CD8-positive, alpha-beta memory T cell (primary cell): ENCODE measurements around the gene CA10. TPM values are rescaled to one million over a fixed set of nuclear protein-coding genes. Genes with fewer than 3 reads are reported as not detected.

Experiments
- CTCF ChIA-PET: fragments of 350-600 bp; sonication (Branson Sonifier 250); formaldehyde crosslinking; loops from one replicate; lab custom pipeline; 2021; ENCODE audit warnings: antibody characterized with exemption; lab: Charles Lee
- POLR2A ChIA-PET: fragments of 350-600 bp; sonication (Branson Sonifier 250); formaldehyde crosslinking; loops from one replicate; lab custom pipeline; 2021; ENCODE audit warnings: antibody characterized with exemption; lab: Charles Lee
- DNase-seq, 5 donors: peaks; one replicate each; pipeline versions ENCODE4 v3.0.0 to v3.0.0-alpha.2; 2020 to 2022; ENCODE audit warnings: mixed read lengths in 1 of 5
- H3K27ac ChIP-seq: one replicate; pipeline ENCODE4 v1.7.0; 2013; ENCODE audit warnings: low read depth, mild to moderate bottlenecking, low read length, moderate library complexity
- H3K27me3 ChIP-seq: 2 replicates; pipeline ENCODE4 v1.7.0; 2013; ENCODE audit warnings: low read length, mild to moderate bottlenecking; ENCODE audit not compliant: insufficient read depth, poor library complexity, severe bottlenecking
- H3K36me3 ChIP-seq: 2 replicates; pipeline ENCODE4 v1.7.0; 2013; ENCODE audit warnings: mild to moderate bottlenecking, low read length, moderate library complexity; ENCODE audit not compliant: insufficient read depth
- H3K4me1 ChIP-seq: 2 replicates; pipeline ENCODE4 v1.7.0; 2013; ENCODE audit warnings: mild to moderate bottlenecking, low read length, moderate library complexity; ENCODE audit not compliant: insufficient read depth
- H3K4me3 ChIP-seq: 2 replicates; pipeline ENCODE4 v1.7.0; 2013; ENCODE audit warnings: mild to moderate bottlenecking, low read length
- H3K9me3 ChIP-seq: 2 replicates; pipeline ENCODE4 v1.7.0; 2013; ENCODE audit warnings: mild to moderate bottlenecking, low read length
- H3K27ac Mint-ChIP-seq, 8 donors: one replicate each; pipeline ENCODE4 v1.8.0; 2020 to 2021; ENCODE audit warnings: mixed read lengths in 8 of 8, mild to moderate bottlenecking in 6 of 8, inconsistent platforms in 3 of 8, moderate library complexity in 3 of 8
- H3K27me3 Mint-ChIP-seq, 2 donors: one replicate each; pipeline ENCODE4 v1.8.0; 2020 to 2021; ENCODE audit warnings: mixed read lengths in 2 of 2, mild to moderate bottlenecking in 1 of 2, moderate library complexity in 1 of 2
- H3K36me3 Mint-ChIP-seq, 3 donors: one replicate each; pipeline ENCODE4 v1.8.0; 2020 to 2021; ENCODE audit warnings: mixed read lengths in 3 of 3, inconsistent platforms in 1 of 3, mild to moderate bottlenecking in 1 of 3
- H3K4me1 Mint-ChIP-seq, 3 donors: one replicate each; pipeline ENCODE4 v1.8.0; 2020 to 2021; ENCODE audit warnings: mixed read lengths in 3 of 3, inconsistent platforms in 1 of 3, mild to moderate bottlenecking in 1 of 3
- H3K4me3 Mint-ChIP-seq, 7 donors: one replicate each; pipeline ENCODE4 v1.8.0; 2020 to 2021; ENCODE audit warnings: mixed read lengths in 7 of 7, mild to moderate bottlenecking in 6 of 7, moderate library complexity in 4 of 7, inconsistent platforms in 2 of 7
- H3K9me3 Mint-ChIP-seq, 5 donors: one replicate each; pipeline ENCODE4 v1.8.0; 2020 to 2022; ENCODE audit warnings: mixed read lengths in 5 of 5, mild to moderate bottlenecking in 3 of 5, moderate library complexity in 2 of 5, inconsistent platforms in 1 of 5
- polyA plus RNA-seq: library from polyadenylated mRNA; unstranded; fragments of 300-500 nt; fragmentation: Illumina TruSeq; gene quantifications from one replicate; pipeline ENCODE4 v1.2.3, GENCODE V29; 2021
- total RNA-seq, 2 experiments: library from RNA; stranded (reverse); gene quantifications; one replicate each; pipeline ENCODE4 v1.2.3, GENCODE V29; 2021

CA10 gene
- total and polyA plus RNA-seq, 3 experiments from 2014 or later: 0.18 TPM; not detected in 2

DNA sequence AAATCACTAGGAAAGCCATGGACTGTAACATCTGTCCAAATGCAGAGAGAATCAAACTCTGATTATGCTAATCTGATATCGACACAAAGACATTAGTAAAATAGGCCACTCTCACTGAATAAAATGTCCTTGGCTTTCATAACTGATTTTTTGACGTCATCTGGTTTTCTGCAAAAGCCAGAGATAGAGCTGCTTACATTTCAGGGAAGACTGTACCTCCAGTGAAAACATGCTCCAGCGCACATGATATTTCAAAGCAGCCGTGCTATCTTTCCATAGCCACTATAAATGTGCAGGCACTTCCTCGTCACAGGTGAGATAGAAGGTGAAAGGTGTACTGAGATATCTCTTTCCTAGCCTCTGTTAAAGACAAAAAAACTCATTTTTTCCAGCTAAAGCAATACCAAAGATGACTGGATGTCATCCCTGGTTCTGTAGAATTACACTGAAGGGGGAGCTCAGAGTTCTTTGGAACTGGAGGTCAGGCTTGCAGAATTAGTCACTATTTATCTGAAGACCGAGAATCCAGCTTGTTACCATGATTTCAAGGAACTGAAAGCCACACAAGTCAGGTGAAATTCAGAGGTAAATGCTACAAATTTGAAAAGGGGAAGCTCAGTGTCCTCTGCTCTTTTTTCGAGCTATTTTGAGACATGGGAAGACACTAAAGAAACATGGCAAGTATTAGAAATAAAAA is 249.5 kb downstream of the CA10 start:
- no peak overlapping the region for H3K27ac Mint-ChIP-seq
- H3K4me3 ChIP-seq: no peak overlapping the region
- H3K4me1 Mint-ChIP-seq: no peaks in the 10 kb centered on the region
- H3K27me3 Mint-ChIP-seq: no peaks in the 10 kb centered on the region
- ChIA-PET CTCF (no interaction called here), POLR2A (no interaction called here)
- H3K4me1 ChIP-seq: no peaks in the 10 kb centered on the region
- no peaks in the 10 kb centered on the region for H3K36me3 ChIP-seq
- no peaks in the 10 kb centered on the region for H3K36me3 Mint-ChIP-seq
- no peaks in the 10 kb centered on the region for H3K9me3 Mint-ChIP-seq
- H3K27me3 ChIP-seq: no peaks in the 10 kb centered on the region
- no peak overlapping the region for H3K4me3 Mint-ChIP-seq
- no peak overlapping the region for H3K27ac ChIP-seq
- DNase-seq: no peak
- no peaks in the 10 kb centered on the region for H3K9me3 ChIP-seq

DNA sequence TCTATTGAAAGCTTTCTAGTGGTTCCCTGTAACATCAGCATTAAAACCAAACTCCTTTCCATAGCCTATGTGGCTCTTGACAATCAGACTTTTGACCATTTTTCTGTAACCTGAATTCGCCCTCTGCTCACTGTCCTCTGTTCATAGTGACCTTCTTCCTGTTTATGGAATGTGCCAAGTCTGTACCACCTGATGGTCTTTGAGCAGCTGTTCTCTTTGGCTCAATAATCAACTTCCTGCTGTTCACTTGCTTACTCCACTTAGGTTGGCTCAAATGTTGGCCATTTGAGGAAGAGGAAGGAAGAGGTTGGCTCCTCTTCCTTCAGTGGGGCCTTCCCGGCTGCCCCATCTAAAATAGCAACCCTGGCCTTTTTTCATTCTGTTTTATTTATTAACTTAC is 251.5 kb downstream of the CA10 start:
- H3K27me3 Mint-ChIP-seq: no peaks in the 10 kb centered on the region
- POLR2A ChIA-PET: no interaction called here
- Histone ChIP-seq H3K27me3 (no peaks in the 10 kb centered on the region), H3K27ac (no peak overlapping the region), H3K9me3 (no peaks in the 10 kb centered on the region), H3K4me1 (no peaks in the 10 kb centered on the region), H3K36me3 (no peaks in the 10 kb centered on the region), H3K4me3 (no peak overlapping the region)
- no peak for DNase-seq
- H3K27ac Mint-ChIP-seq: no peak overlapping the region
- no peak overlapping the region for H3K4me3 Mint-ChIP-seq
- H3K36me3 Mint-ChIP-seq: no peaks in the 10 kb centered on the region
- H3K4me1 Mint-ChIP-seq: no peaks in the 10 kb centered on the region
- H3K9me3 Mint-ChIP-seq: no peaks in the 10 kb centered on the region
- CTCF ChIA-PET: no interaction called here

- Histone ChIP-seq H3K27ac (no peak overlapping the region), H3K27me3 (no peaks in the 10 kb centered on the region), H3K9me3 (no peaks in the 10 kb centered on the region), H3K4me1 (no peaks in the 10 kb centered on the region), H3K4me3 (no peak overlapping the region), H3K36me3 (no peaks in the 10 kb centered on the region)
- no peaks in the 10 kb centered on the region for H3K9me3 Mint-ChIP-seq
- ChIA-PET CTCF (no interaction called here), POLR2A (no interaction called here)
- no peaks in the 10 kb centered on the region for H3K4me1 Mint-ChIP-seq
- H3K27me3 Mint-ChIP-seq: peaks cover 0 to 2% of the 10 kb centered on the region in 2 donors
- no peak overlapping the region for H3K27ac Mint-ChIP-seq
- H3K4me3 Mint-ChIP-seq: no peak overlapping the region
- no peak for DNase-seq
- H3K36me3 Mint-ChIP-seq: no peaks in the 10 kb centered on the region
These were observed 254.1 kb downstream of the CA10 start for GRCh38 chr17:51904379-51904778.

DNA sequence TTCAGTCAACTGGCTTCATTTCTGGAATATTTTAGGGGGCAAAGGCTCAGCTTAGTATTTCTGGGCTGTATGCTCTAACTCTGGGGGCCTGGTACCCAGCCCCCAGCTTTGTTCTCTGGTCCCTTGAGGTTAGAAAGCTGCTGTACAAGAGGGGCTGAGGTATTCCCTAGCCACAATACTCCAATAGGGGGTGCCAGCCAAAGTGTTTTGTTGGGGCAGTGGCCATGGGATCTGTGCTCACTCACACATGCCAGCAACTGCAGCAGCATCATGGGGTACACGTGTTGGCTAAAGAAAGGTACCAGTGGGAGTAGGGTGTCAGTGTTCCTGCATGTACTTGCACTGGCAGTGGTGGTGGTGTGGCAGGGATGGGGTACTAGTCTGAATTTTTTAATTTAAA is 257.3 kb downstream of the CA10 start:
- Mint-ChIP-seq H3K4me1 (no peaks in the 10 kb centered on the region), H3K9me3 (peaks cover 0 to 4% (median 0%) of the 10 kb centered on the region in 5 donors), H3K4me3 (no peak overlapping the region), H3K27ac (no peak overlapping the region), H3K27me3 (peaks cover 0 to 2% of the 10 kb centered on the region in 2 donors), H3K36me3 (no peaks in the 10 kb centered on the region)
- ChIA-PET POLR2A (no interaction called here), CTCF (no interaction called here)
- H3K27ac ChIP-seq: no peak overlapping the region
- H3K27me3 ChIP-seq: no peaks in the 10 kb centered on the region
- H3K9me3 ChIP-seq: no peaks in the 10 kb centered on the region
- no peaks in the 10 kb centered on the region for H3K36me3 ChIP-seq
- no peak overlapping the region for H3K4me3 ChIP-seq
- DNase-seq: no peak
- no peaks in the 10 kb centered on the region for H3K4me1 ChIP-seq

DNA sequence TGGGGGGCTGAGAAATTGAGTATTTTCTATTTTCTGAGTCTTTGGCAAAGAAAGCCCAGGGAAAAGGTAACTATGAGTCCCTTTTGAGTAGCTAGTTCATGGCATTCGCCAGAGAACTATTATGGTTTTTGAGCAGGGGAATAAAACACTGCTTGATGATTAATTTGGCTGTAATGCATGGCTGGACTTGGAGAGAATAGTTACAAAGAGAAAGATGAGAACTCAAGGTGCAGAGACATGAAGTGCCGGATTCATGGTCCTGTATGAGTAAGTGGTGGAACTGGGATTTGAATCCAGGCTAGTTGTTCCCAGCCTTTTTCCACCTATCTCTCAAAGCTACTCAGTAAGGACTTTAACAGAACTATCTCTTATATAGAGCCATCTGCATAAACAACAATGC is 266.6 kb downstream of the CA10 start:
- Mint-ChIP-seq H3K4me1 (no peaks in the 10 kb centered on the region), H3K9me3 (peaks cover 0 to 4% (median 2%) of the 10 kb centered on the region in 5 donors), H3K27ac (no peak overlapping the region), H3K27me3 (no peaks in the 10 kb centered on the region), H3K4me3 (no peak overlapping the region), H3K36me3 (no peaks in the 10 kb centered on the region)
- Histone ChIP-seq H3K4me3 (no peak overlapping the region), H3K4me1 (no peaks in the 10 kb centered on the region), H3K9me3 (no peaks in the 10 kb centered on the region), H3K27ac (no peak overlapping the region), H3K27me3 (no peaks in the 10 kb centered on the region), H3K36me3 (no peaks in the 10 kb centered on the region)
- no peak for DNase-seq
- CTCF ChIA-PET: no interaction called here
- POLR2A ChIA-PET: no interaction called here

- Mint-ChIP-seq H3K27ac (no peak overlapping the region), H3K9me3 (peaks cover 0 to 4% (median 2%) of the 10 kb centered on the region in 5 donors), H3K4me1 (no peaks in the 10 kb centered on the region), H3K27me3 (no peaks in the 10 kb centered on the region), H3K4me3 (no peak overlapping the region), H3K36me3 (no peaks in the 10 kb centered on the region)
- Histone ChIP-seq H3K9me3 (no peaks in the 10 kb centered on the region), H3K36me3 (no peaks in the 10 kb centered on the region), H3K4me1 (no peaks in the 10 kb centered on the region), H3K27ac (no peak overlapping the region), H3K4me3 (no peak overlapping the region), H3K27me3 (no peaks in the 10 kb centered on the region)
- CTCF ChIA-PET: no interaction called here
- POLR2A ChIA-PET: no interaction called here
- no peak for DNase-seq
These were observed 267.8 kb downstream of the CA10 start for GRCh38 chr17:51890710-51891109.

GRCh38 chr17:51888816-51889215 is 269.7 kb downstream of the CA10 start:
- Mint-ChIP-seq H3K27me3 (no peaks in the 10 kb centered on the region), H3K27ac (peak overlapping the region in 1 of 8 donors; percentile 21), H3K9me3 (peaks cover 0 to 4% (median 2%) of the 10 kb centered on the region in 5 donors), H3K4me1 (no peaks in the 10 kb centered on the region), H3K4me3 (no peak overlapping the region), H3K36me3 (no peaks in the 10 kb centered on the region)
- Histone ChIP-seq H3K4me1 (no peaks in the 10 kb centered on the region), H3K27ac (no peak overlapping the region), H3K9me3 (no peaks in the 10 kb centered on the region), H3K36me3 (no peaks in the 10 kb centered on the region), H3K27me3 (no peaks in the 10 kb centered on the region), H3K4me3 (no peak overlapping the region)
- CTCF ChIA-PET: no interaction called here
- POLR2A ChIA-PET: no interaction called here
- no peak for DNase-seq

DNA sequence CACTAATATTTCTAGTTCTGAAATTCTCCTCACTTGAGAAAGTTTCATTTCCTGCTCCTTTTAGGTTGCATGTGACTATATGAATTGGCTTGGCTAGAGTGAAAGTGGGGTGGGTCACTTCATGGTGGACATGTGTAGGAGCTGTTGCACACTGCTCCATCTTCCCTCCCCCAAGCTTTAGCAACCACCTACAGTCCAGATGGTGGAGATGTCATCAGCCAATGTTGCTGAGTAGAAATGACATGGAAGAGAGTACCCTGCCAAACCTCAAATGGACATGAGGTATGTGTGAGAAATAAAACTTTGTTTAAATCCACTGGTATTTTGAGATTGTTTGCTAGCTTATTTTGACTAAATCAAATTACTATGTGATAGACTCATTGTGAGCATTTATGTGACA is 281.5 kb downstream of the CA10 start:
- Mint-ChIP-seq H3K9me3 (peaks cover 0 to 10% (median 0%) of the 10 kb centered on the region in 5 donors), H3K4me1 (no peaks in the 10 kb centered on the region), H3K27ac (no peak overlapping the region), H3K27me3 (no peaks in the 10 kb centered on the region), H3K36me3 (no peaks in the 10 kb centered on the region), H3K4me3 (no peak overlapping the region)
- Histone ChIP-seq H3K4me1 (no peaks in the 10 kb centered on the region), H3K4me3 (no peak overlapping the region), H3K9me3 (no peaks in the 10 kb centered on the region), H3K27me3 (no peaks in the 10 kb centered on the region), H3K27ac (no peak overlapping the region), H3K36me3 (no peaks in the 10 kb centered on the region)
- POLR2A ChIA-PET: no interaction called here
- CTCF ChIA-PET: no interaction called here
- no peak for DNase-seq
